Stomach smooth muscle (tissue), 2 donors: ENCODE results near the gene SLC12A5.

Experiments
- H3K27ac ChIP-seq: one replicate; pipeline ENCODE4 v1.7.0; 2013; ENCODE audit warnings: mild to moderate bottlenecking, low read length, inconsistent platforms
- H3K27me3 ChIP-seq, 2 donors: one replicate each; pipeline ENCODE4 v1.7.0; 2013; ENCODE audit warnings: low read length in 2 of 2; ENCODE audit not compliant: insufficient read depth in 2 of 2, control insufficient read depth in 1 of 2
- H3K36me3 ChIP-seq, 2 donors: one replicate each; pipeline ENCODE4 v1.7.0; 2013; ENCODE audit warnings: low read length in 2 of 2; ENCODE audit not compliant: control insufficient read depth in 2 of 2, insufficient read depth in 2 of 2
- H3K4me1 ChIP-seq: one replicate; pipeline ENCODE4 v1.7.0; 2013; ENCODE audit warnings: low read length; ENCODE audit not compliant: control insufficient read depth, insufficient read depth
- H3K4me3 ChIP-seq, 2 donors: one replicate each; pipeline ENCODE4 v1.7.0; 2013; ENCODE audit warnings: low read length in 2 of 2
- H3K9ac ChIP-seq, 2 donors: one replicate each; pipeline ENCODE4 v1.7.0; 2013; ENCODE audit warnings: low read length in 2 of 2, mild to moderate bottlenecking in 1 of 2
- H3K9me3 ChIP-seq, 2 donors: one replicate each; pipeline ENCODE4 v1.7.0; 2013; ENCODE audit warnings: low read length in 2 of 2; ENCODE audit not compliant: control insufficient read depth in 2 of 2
- donor health status: healthy.
- donor health status: Pancreatic carcinoma.

Gene SLC12A5

GRCh38 chr20:46028110-46028509 is 905 bp upstream of the SLC12A5 start:
- H3K4me1 ChIP-seq, result peaks cover 2% of the 10 kb centered on the region
- H3K9ac ChIP-seq, result no peak overlapping the region
- no peak overlapping the region for H3K4me3 ChIP-seq
- no peaks in the 10 kb centered on the region for H3K9me3 ChIP-seq
- no peaks in the 10 kb centered on the region for H3K36me3 ChIP-seq
- no peak overlapping the region for H3K27ac ChIP-seq
- peaks cover 55 to 86% of the 10 kb centered on the region in 2 donors for H3K27me3 ChIP-seq

- H3K9me3 ChIP-seq, result no peaks in the 10 kb centered on the region
- H3K9ac ChIP-seq, result no peak overlapping the region
- no peaks in the 10 kb centered on the region for H3K36me3 ChIP-seq
- no peak overlapping the region for H3K27ac ChIP-seq
- peaks cover 2% of the 10 kb centered on the region for H3K4me1 ChIP-seq
- H3K27me3 ChIP-seq, result peaks cover 64 to 81% of the 10 kb centered on the region in 2 donors
- no peak overlapping the region for H3K4me3 ChIP-seq
These were observed 1.4 kb downstream of the SLC12A5 start for GRCh38 chr20:46030284-46031013.

GRCh38 chr20:46031014-46031569 is 2.1 kb downstream of the SLC12A5 start:
- Histone ChIP-seq H3K27me3 (peaks cover 61 to 77% of the 10 kb centered on the region in 2 donors), H3K27ac (no peak overlapping the region), H3K4me1 (peaks cover 2% of the 10 kb centered on the region), H3K4me3 (no peak overlapping the region), H3K9ac (no peak overlapping the region), H3K36me3 (no peaks in the 10 kb centered on the region), H3K9me3 (no peaks in the 10 kb centered on the region)

GRCh38 chr20:46031701-46032254 is 2.8 kb downstream of the SLC12A5 start:
- H3K27ac ChIP-seq, result no peak overlapping the region
- H3K27me3 ChIP-seq, result peaks cover 57 to 71% of the 10 kb centered on the region in 2 donors
- no peak overlapping the region for H3K9ac ChIP-seq
- no peak overlapping the region for H3K4me3 ChIP-seq
- H3K4me1 ChIP-seq, result peaks cover 2% of the 10 kb centered on the region
- no peaks in the 10 kb centered on the region for H3K9me3 ChIP-seq
- no peaks in the 10 kb centered on the region for H3K36me3 ChIP-seq

- no peaks in the 10 kb centered on the region for H3K9me3 ChIP-seq
- H3K27me3 ChIP-seq, result peaks cover 47 to 52% of the 10 kb centered on the region in 2 donors
- H3K36me3 ChIP-seq, result no peaks in the 10 kb centered on the region
- H3K4me3 ChIP-seq, result no peak overlapping the region
- no peak overlapping the region for H3K27ac ChIP-seq
- H3K9ac ChIP-seq, result no peak overlapping the region
- H3K4me1 ChIP-seq, result peaks cover 2% of the 10 kb centered on the region
These were observed 5.0 kb downstream of the SLC12A5 start for GRCh38 chr20:46034039-46034438.

- Histone ChIP-seq H3K27ac (no peak overlapping the region), H3K36me3 (no peaks in the 10 kb centered on the region), H3K4me1 (peaks cover 2% of the 10 kb centered on the region), H3K9ac (no peak overlapping the region), H3K27me3 (peaks cover 40% of the 10 kb centered on the region in 2 donors), H3K4me3 (no peak overlapping the region), H3K9me3 (no peaks in the 10 kb centered on the region)
These were observed 6.2 kb downstream of the SLC12A5 start for GRCh38 chr20:46035253-46035652.

- no peak overlapping the region for H3K9ac ChIP-seq
- H3K4me3 ChIP-seq, result no peak overlapping the region
- H3K27ac ChIP-seq, result no peak overlapping the region
- peaks cover 2% of the 10 kb centered on the region for H3K4me1 ChIP-seq
- no peaks in the 10 kb centered on the region for H3K36me3 ChIP-seq
- no peaks in the 10 kb centered on the region for H3K9me3 ChIP-seq
- peaks cover 36 to 37% of the 10 kb centered on the region in 2 donors for H3K27me3 ChIP-seq
These were observed 6.7 kb downstream of the SLC12A5 start for GRCh38 chr20:46035713-46036112.

GRCh38 chr20:46036370-46036769 is 7.4 kb downstream of the SLC12A5 start:
- H3K27me3 ChIP-seq, result peaks cover 30 to 35% of the 10 kb centered on the region in 2 donors
- H3K4me3 ChIP-seq, result no peak overlapping the region
- no peaks in the 10 kb centered on the region for H3K36me3 ChIP-seq
- no peak overlapping the region for H3K9ac ChIP-seq
- H3K27ac ChIP-seq, result no peak overlapping the region
- peaks cover 2% of the 10 kb centered on the region for H3K4me1 ChIP-seq
- no peaks in the 10 kb centered on the region for H3K9me3 ChIP-seq

GRCh38 chr20:46037036-46037435 is 8.0 kb downstream of the SLC12A5 start:
- Histone ChIP-seq H3K4me3 (no peak overlapping the region), H3K27ac (no peak overlapping the region), H3K27me3 (peaks cover 28 to 32% of the 10 kb centered on the region in 2 donors)

GRCh38 chr20:46040902-46041535 is 12.0 kb downstream of the SLC12A5 start:
- Histone ChIP-seq H3K27me3 (peaks cover 10 to 11% of the 10 kb centered on the region in 2 donors), H3K4me3 (no peak overlapping the region), H3K9me3 (no peaks in the 10 kb centered on the region), H3K27ac (no peak overlapping the region), H3K36me3 (no peaks in the 10 kb centered on the region), H3K4me1 (no peaks in the 10 kb centered on the region), H3K9ac (no peak overlapping the region)

More at GRCh38 chr20:46037036-46037435, 8.0 kb downstream of the SLC12A5 start:
- H3K9me3 ChIP-seq, result no peaks in the 10 kb centered on the region
- no peaks in the 10 kb centered on the region for H3K4me1 ChIP-seq
- H3K36me3 ChIP-seq, result no peaks in the 10 kb centered on the region
- H3K9ac ChIP-seq, result no peak overlapping the region
